ENCODE results near the gene AFF1.

DNA sequence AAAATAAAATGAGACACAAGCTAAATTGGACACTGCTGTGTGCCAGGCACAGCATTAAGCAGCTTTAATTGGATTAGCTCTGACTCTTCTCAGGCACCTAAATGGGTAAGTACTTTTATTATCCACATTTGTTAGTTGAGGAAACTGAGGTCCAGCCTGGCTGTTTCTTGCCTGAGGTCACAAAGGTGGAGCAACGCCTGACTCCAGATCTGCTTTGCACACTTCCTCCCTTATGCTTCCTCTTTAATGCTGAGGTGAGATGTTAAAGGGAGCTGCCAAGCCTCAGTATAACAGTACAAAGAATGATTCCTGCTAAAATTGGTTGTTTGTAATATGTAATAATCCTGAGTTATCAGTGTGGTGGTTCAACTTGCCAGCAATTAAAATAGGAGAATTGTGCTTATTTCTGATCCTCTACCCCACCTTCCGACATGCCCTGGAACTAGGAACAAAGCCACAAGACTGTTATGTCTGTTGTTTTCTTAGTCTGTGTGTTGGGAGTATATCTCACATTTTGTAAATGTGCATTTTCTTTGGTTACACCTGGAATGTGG is 74.4 kb downstream of the AFF1 start:
- TF ChIP-seq, protein P1, sequence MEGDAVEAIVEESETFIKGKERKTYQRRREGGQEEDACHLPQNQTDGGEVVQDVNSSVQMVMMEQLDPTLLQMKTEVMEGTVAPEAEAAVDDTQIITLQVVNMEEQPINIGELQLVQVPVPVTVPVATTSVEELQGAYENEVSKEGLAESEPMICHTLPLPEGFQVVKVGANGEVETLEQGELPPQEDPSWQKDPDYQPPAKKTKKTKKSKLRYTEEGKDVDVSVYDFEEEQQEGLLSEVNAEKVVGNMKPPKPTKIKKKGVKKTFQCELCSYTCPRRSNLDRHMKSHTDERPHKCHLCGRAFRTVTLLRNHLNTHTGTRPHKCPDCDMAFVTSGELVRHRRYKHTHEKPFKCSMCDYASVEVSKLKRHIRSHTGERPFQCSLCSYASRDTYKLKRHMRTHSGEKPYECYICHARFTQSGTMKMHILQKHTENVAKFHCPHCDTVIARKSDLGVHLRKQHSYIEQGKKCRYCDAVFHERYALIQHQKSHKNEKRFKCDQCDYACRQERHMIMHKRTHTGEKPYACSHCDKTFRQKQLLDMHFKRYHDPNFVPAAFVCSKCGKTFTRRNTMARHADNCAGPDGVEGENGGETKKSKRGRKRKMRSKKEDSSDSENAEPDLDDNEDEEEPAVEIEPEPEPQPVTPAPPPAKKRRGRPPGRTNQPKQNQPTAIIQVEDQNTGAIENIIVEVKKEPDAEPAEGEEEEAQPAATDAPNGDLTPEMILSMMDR (IDR thresholded peaks at IDR 0.05) = no peak
- TF ChIP-seq POLR2A (IDR thresholded peaks at IDR 0.05) = no peak
